Measurements from ENCODE around the gene GGCT. TPM values are rescaled to one million over a fixed set of nuclear protein-coding genes. Genes with fewer than 3 reads are reported as not detected.

The GGCT gene
- total RNA-seq, 1 experiment from 2014 or later = 69.3 TPM

GRCh38 chr7:30451539-30452279 lies 52.9 kb downstream of the GGCT start:
- Histone ChIP-seq H3K4me3 (ENCODE audit: insufficient read depth, low read depth, low read length) (no peak overlapping the region), H3K36me3 (replicated peaks; ENCODE audit: control insufficient read depth, insufficient read depth, low read length) (no peaks in the 10 kb centered on the region; the same call in 1 of the 2 replicates), H3K27me3 (ENCODE audit: control insufficient read depth, insufficient read depth, low read length) (no peaks in the 10 kb centered on the region)
- DNase-seq = peak; percentile 64

GRCh38 chr7:30450983-30451497 lies 53.6 kb downstream of the GGCT start:
- Histone ChIP-seq H3K36me3 (replicated peaks; ENCODE audit: control insufficient read depth, insufficient read depth, low read length) (no peaks in the 10 kb centered on the region; the same call in 1 of the 2 replicates), H3K27me3 (ENCODE audit: control insufficient read depth, insufficient read depth, low read length) (no peaks in the 10 kb centered on the region), H3K4me3 (ENCODE audit: insufficient read depth, low read depth, low read length) (no peak overlapping the region)
- DNase-seq = peak; percentile 43

- Histone ChIP-seq H3K36me3 (replicated peaks; ENCODE audit: control insufficient read depth, insufficient read depth, low read length) (no peaks in the 10 kb centered on the region; the same call in 1 of the 2 replicates), H3K27me3 (ENCODE audit: control insufficient read depth, insufficient read depth, low read length) (no peaks in the 10 kb centered on the region), H3K4me3 (ENCODE audit: insufficient read depth, low read depth, low read length) (no peak overlapping the region)
- DNase-seq = peak; percentile 57
These were observed 54.2 kb downstream of the GGCT start for GRCh38 chr7:30450240-30450982.

- Histone ChIP-seq H3K36me3 (replicated peaks; ENCODE audit: control insufficient read depth, insufficient read depth, low read length) (peaks cover 1% of the 10 kb centered on the region), H3K4me3 (ENCODE audit: insufficient read depth, low read depth, low read length) (no peak overlapping the region), H3K27me3 (ENCODE audit: control insufficient read depth, insufficient read depth, low read length) (no peaks in the 10 kb centered on the region)
- DNase-seq = no peak
These were observed 56.0 kb downstream of the GGCT start for GRCh38 chr7:30448461-30449189.

GRCh38 chr7:30447466-30447865 lies 57.2 kb downstream of the GGCT start:
- DNase-seq = no peak

More at GRCh38 chr7:30447466-30447865, 57.2 kb downstream of the GGCT start:
- Histone ChIP-seq H3K27me3 (ENCODE audit: control insufficient read depth, insufficient read depth, low read length) (no peaks in the 10 kb centered on the region), H3K36me3 (replicated peaks; ENCODE audit: control insufficient read depth, insufficient read depth, low read length) (peaks cover 1% of the 10 kb centered on the region), H3K4me3 (ENCODE audit: insufficient read depth, low read depth, low read length) (no peak overlapping the region)

Other genes with a start within 250 kb of the GGCT start
- 15.6 and 23.8 TPM in 2 replicates for gene ZNRF2, start 220.2 kb downstream of the GGCT start, total RNA-seq (2014; rRNA removed; shearing (Covaris generic))
- gene NOD1, start 26.0 kb downstream of the GGCT start, total RNA-seq (2014; rRNA removed; shearing (Covaris generic)) = 11.9 and 13.5 TPM in 2 replicates
- 159 and 216 TPM in 2 replicates for gene GARS1, start 90.0 kb upstream of the GGCT start, total RNA-seq (2014; rRNA removed; shearing (Covaris generic))
- not detected in 2 replicates for gene CRHR2, start 177.6 kb upstream of the GGCT start, total RNA-seq (2014; rRNA removed; shearing (Covaris generic))
- 1.0 and 3.9 TPM in 2 replicates for gene INMT, start 247.3 kb upstream of the GGCT start, total RNA-seq (2014; rRNA removed; shearing (Covaris generic))